NCI-H226 (cell line): ENCODE data around the gene ANKFY1.
A peak's percentile ranks its signal among the peaks of the same experiment; 100 is the strongest.
"Not testable (repeated sequence)": the region's sequence is repeated elsewhere in the genome, so short reads cannot be mapped to it uniquely, and the experiment has no call there.

Experiments
- DNase-seq: peaks from one replicate; pipeline ENCODE4 v3.0.0-alpha.2; 2015

Gene ANKFY1

DNA sequence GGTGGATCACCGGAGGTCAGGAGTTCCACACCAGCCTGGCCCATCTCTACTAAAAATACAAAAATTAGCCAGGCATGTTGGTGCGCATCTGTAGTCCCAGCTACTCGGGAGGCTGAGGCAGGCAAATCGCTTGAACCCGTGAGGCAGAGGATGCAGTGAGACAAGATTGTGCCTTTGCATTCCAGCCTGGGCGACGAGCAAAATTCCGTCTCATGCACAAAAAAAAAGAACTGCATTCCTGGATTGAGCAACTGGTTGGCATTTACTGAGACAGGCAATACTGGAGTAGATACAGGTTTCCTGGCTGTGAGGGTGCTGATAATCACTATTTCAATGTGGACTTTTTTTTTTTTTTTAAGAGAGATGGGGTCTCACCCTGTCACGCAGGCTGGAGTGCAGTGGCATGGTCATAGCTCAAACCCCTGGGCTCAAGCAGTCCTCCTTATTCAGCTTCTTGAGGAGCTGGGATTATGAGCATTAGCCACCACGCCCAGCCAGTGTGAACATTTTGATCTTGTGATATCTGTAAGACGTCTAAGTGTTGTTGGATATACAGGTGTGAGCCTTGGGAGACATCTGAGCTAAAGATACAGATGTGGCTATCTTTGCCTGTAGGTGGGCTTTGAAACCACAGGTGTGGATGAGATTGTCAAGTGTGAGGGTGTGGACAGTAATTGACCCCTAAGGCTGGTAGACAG is 115.0 kb downstream of the ANKFY1 start:
- DNase-seq = no peak

DNA sequence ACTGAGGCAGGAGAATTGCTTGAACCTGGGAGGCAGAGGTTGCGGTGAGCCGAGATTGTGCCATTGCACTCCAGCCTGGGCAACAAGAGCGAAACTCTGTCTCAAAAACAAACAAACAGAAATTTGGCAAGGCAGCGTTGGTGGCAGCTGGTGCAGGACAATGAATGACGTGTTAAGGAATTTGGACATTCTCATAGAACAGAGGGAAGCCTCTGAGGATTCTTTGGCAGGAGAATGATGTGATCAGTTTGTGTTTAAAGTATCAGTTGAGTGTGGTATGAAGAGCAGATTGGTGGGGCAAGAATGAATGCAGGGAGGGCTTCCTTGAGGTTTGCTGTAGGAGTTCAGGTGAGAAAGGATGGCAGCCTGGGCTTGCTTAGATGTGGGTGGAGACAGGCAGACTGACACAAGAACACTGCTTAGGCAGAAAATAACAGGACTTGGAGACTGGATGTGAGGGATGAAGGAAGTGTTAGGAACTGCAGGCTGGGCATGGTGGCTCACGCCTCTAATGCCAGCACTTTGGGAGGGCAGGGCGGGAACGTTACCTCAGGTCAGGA is 115.9 kb downstream of the ANKFY1 start:
- DNase-seq = no peak

DNA sequence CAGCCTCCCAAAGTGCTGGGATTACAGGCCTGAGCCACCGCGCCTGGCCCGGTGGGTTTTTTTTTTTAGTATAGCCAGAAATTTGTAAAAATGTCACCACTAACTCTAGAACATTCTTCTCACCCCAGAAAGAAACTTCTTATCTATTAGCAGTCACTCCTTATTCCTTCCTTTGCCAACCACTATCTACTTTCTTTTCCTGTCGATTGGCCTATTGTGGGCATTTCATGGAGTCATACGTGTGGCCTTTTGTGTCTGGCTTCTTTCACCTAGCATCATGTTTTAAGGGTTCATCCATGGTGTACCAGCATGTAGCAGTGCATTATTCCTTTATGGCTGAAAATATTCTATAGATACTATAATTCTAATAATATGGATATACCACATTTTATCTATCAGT is 117.1 kb downstream of the ANKFY1 start:
- no peak for DNase-seq

GRCh38 chr17:4144422-4144747 is 119.4 kb downstream of the ANKFY1 start:
- DNase-seq = no peak

- DNase-seq = peak; percentile 90
Measured at GRCh38 chr17:4143563-4144421, 120.0 kb downstream of the ANKFY1 start.

DNA sequence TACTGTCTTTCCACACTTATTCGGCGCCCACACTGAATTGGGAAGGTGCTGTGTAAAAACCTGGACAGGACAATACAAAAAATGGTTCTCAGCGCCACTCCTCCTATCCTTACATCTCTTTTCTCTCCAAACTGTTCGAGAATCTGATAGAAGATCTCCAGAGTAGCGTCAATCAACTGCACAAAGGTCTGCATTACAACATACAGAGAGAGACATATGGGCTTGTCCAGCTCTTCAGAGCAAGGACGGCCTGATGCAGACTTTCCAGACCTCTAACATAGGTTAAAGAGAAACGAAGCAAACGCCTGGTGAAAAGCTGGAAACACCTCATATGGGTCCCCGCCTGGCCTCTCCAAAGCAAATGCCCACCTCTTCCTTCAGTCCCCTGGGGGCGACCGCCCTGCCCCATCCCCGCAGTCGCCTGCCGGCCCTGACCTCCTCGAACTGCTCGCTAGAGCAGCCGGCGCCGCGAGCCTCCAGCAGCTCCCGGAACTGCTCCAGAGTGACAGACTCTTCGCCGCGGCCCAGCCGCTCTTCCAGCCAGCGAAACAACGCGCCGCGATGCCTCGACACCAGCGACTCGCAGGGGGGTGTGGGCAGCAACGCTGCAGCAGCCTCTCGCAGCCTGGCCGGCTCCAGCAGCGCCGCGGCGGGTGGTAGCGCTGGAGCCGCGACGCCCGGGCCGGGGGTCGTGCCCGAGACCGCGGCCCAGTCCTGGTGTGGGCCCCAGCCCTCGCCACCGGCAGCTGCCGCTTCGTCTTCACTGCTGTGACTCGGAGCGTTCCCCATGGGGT is 121.5 kb downstream of the ANKFY1 start:
- DNase-seq = no peak

- no peak for DNase-seq
Measured at GRCh38 chr17:4140125-4140524, 123.7 kb downstream of the ANKFY1 start.

- not testable (repeated sequence) for DNase-seq
Measured at GRCh38 chr17:4138906-4139526, 124.8 kb downstream of the ANKFY1 start.

DNA sequence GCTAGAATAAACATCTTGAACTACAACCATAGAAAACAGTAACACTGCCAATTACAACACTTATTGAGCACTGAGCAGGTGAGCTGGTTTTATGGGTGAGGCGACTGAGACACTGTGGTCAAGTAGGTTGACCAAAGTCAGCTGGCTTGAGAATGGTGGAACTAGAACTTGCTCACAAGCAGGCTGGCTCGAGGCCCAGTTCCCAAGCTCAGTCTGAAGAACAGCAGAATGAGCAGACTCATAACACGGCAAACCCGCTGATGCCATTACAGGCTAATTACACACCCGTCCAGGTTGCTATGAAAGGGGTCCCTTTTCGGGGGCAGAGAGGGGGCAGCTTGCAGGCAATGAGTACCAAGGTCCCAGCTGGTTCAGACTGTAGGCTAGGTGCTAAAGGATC is 127.4 kb downstream of the ANKFY1 start:
- DNase-seq = no peak

- no peak for DNase-seq
Measured at GRCh38 chr17:4135489-4135888, 128.3 kb downstream of the ANKFY1 start.

GRCh38 chr17:4134721-4135120 is 129.1 kb downstream of the ANKFY1 start:
- no peak for DNase-seq

- DNase-seq = no peak
Measured at GRCh38 chr17:4130715-4131114, 133.1 kb downstream of the ANKFY1 start.

- no peak for DNase-seq
Measured at GRCh38 chr17:4127555-4127954, 136.2 kb downstream of the ANKFY1 start.

DNA sequence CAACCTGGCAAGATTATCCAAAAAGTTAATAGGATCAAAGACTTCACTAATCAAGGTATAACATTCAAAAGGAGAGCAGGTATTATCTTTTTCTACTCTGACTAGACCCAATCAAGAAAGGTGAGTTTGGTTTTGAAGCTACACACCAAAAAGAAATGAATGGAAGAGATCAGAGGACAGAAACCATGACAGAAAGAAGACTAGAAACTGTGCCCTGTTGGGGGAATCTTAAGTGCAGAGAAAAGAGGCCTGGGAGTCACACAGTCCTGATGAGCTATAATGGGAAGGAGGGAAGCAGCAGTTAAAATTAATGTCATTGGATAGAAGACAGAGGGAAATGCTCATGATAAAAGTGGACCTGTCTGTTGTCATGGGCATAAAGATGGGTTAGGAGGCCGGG is 138.2 kb downstream of the ANKFY1 start:
- DNase-seq = no peak

DNA sequence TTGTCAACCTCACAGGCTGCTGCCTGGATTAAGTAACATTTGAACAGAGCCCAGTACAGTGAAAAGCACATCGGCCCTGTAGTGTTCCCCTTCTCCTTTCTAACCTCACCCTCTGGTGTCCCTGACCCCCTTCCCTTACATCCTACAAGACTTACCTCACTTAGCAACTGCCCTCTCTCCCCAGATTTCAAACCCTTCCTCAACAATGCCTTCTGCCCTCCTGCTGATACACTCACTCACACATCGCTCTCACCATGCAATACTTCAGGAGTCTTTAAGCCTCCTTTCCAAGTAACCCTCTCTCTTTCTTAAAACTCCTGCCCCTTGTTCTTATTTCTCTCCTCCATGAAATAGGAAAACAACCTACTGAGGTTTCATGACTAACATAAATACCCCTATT is 138.8 kb downstream of the ANKFY1 start:
- DNase-seq = no peak

- no peak for DNase-seq
Measured at GRCh38 chr17:4120332-4120731, 143.4 kb downstream of the ANKFY1 start.

GRCh38 chr17:4119299-4119698 is 144.5 kb downstream of the ANKFY1 start:
- no peak for DNase-seq

DNA sequence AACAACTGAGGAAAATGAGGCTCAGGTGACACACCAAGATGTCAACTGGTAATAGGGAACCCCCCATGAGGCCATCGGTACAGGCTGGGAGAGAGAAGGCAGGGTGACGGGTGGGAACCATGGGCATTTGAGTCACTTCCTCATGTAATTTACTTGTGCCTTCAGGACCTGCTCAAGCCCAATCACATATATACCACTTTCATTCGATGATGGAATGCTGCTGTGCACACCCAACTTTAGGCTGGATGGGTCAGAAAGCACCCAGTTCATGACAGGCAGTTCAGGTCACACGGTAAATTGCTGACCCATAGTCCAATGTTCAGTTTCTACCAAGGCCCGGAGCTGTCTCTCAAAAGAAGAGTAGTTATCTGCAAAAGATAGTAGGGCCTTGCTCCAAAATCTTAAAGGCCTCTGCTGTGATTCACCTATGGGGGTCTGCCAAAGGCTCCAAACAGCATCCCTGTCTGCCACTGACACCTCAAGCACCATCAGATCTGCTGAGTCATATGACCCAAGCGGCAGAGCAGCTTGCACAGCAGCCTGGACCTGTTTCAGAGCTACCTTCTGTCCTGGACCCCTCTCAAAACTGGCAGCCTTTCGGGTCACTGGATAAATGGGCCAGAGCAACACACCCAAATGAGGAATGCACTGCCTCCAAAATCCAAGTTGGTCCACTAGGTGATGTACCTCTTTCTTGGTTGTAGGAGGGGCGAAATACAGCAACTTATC is 145.6 kb downstream of the ANKFY1 start:
- DNase-seq = no peak

- DNase-seq = no peak
Measured at GRCh38 chr17:4116516-4116915, 147.3 kb downstream of the ANKFY1 start.
